A673 (cell line): ENCODE results near the gene PTTG2. TPM values are rescaled to one million over a fixed set of nuclear protein-coding genes. Genes with fewer than 3 reads are reported as not detected.

Source experiments
- BruUV-seq: library from RNA; stranded (reverse); fragments of 400-500 nt; replicated peaks from 2 replicates; lab custom pipeline; 2021; lab: Mats Ljungman, UMichigan
- CTCF ChIA-PET: fragments of 300-600 bp; sonication (Branson Sonifier 250); formaldehyde crosslinking; loops from one replicate; lab custom pipeline; 2022; ENCODE audit warnings: antibody characterized with exemption; lab: Charles Lee
- POLR2A ChIA-PET: fragments of 300-600 bp; sonication (Branson Sonifier 250); formaldehyde crosslinking; loops from one replicate; lab custom pipeline; 2022; ENCODE audit warnings: antibody characterized with exemption; ENCODE audit not compliant: low non-redundant PET; lab: Charles Lee
- DNase-seq: peaks from one replicate; pipeline ENCODE4 v3.0.0-alpha.2; 2015; ENCODE audit warnings: low spot score
- H3K27ac ChIP-seq: fragments of 200-600 bp; sonication (generic); 2 replicates; pipeline ENCODE4 v1.5.1; 2016; ENCODE audit warnings: mixed run types, low read depth, mild to moderate bottlenecking, mixed read lengths, antibody characterized with exemption, low read length; ENCODE audit not compliant: poor library complexity, severe bottlenecking
- H3K27me3 ChIP-seq: fragments of 200-600 bp; sonication (generic); replicated peaks from 2 replicates; pipeline ENCODE4 v1.6.1; 2017; ENCODE audit warnings: mixed run types, low read depth, mild to moderate bottlenecking, mixed read lengths, antibody characterized with exemption, low read length; ENCODE audit not compliant: insufficient read depth, poor library complexity
- H3K36me3 ChIP-seq: fragments of 200-600 bp; sonication (generic); 2 replicates; pipeline ENCODE4 v1.6.1; 2016; ENCODE audit warnings: mixed run types, mild to moderate bottlenecking, mixed read lengths, antibody characterized with exemption, low read length; ENCODE audit not compliant: insufficient read depth, poor library complexity, severe bottlenecking
- H3K4me1 ChIP-seq: fragments of 200-600 bp; sonication (generic); 2 replicates; pipeline ENCODE4 v1.6.1; 2017; ENCODE audit warnings: mixed run types, mild to moderate bottlenecking, mixed read lengths, antibody characterized with exemption, low read length; ENCODE audit not compliant: insufficient read depth, poor library complexity, severe bottlenecking
- H3K4me3 ChIP-seq: fragments of 200-600 bp; sonication (generic); 2 replicates; pipeline ENCODE4 v1.5.1; 2016; ENCODE audit warnings: low read depth, mixed run types, mild to moderate bottlenecking, mixed read lengths, low read length; ENCODE audit not compliant: poor library complexity, severe bottlenecking
- H3K9me3 ChIP-seq: fragments of 200-600 bp; sonication (generic); 2 replicates; pipeline ENCODE4 v1.6.1; 2016; ENCODE audit warnings: mixed run types, low read depth, mild to moderate bottlenecking, mixed read lengths, antibody characterized with exemption, low read length; ENCODE audit not compliant: poor library complexity, severe bottlenecking
- EZH2 ChIP-seq: fragments of 200-600 bp; sonication (generic); IDR thresholded peaks from 2 replicates; pipeline ENCODE4 v1.6.1; 2017; ENCODE audit warnings: borderline replicate concordance, low read depth, mild to moderate bottlenecking, mixed read lengths, antibody characterized with exemption, low read length; ENCODE audit not compliant: poor library complexity, severe bottlenecking
- intact Hi-C: fragments of 100-400 bp; cut with micrococcal nuclease; formaldehyde crosslinking; loops from one replicate; pipeline ENCODE4 v1.10.0; 2022; ENCODE audit not compliant: unreplicated experiment
- total RNA-seq: library from RNA; stranded (reverse); gene quantifications from 2 replicates; pipeline ENCODE4 v1.2.3, GENCODE V29; 2021
- TF ChIP-seq, protein P1 (sequence below): fragments of 300-800, 200-600 bp; sonication (generic); conservative IDR thresholded peaks from 2 replicates; pipeline ENCODE4 v1.5.1; 2017; ENCODE audit warnings: low read depth, mild to moderate bottlenecking, antibody characterized with exemption, low read length, moderate library complexity, mixed read lengths

Gene PTTG2
- total RNA-seq, 1 experiment from 2014 or later, result not detected

DNA sequence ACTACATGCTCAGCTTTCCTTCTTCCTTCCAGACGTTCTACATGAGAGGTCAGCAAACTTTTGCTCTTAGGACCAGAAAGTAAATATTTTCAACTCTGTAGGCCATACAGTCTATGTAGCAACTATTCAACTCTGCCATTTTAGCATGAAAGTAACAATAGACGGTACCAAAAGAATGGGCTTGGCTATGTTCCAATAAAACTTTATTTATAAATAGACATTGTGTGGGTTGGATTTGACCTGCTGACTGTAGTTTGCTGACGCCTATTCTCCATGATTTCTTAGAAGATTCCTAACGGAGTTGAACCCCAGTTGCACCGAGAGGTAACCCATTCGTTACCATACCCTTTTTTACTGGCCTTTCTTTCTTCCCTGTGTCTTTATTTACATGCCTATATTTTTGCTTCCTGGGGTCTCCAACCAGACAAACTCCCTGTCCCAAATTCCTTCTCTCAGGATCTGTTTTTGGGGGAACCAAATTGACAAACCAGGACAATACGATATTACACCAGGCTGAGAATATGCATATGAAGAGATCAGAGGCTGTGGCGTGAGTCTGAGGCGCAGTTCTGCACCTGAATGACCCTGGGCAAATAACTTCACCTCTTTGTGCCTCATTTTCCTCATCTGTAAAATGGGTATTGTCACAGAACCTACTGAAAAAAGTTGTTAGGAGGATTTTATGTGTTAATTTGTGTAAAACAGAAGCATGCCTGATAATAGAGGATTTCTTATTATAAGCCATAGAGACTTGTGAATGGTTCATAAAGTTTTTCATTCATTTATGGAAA is 10.4 kb upstream of the PTTG2 start:
- Histone ChIP-seq H3K4me1 (no peaks in the 10 kb centered on the region), H3K4me3 (no peak overlapping the region), H3K27ac (no peak overlapping the region), H3K36me3 (no peaks in the 10 kb centered on the region), H3K9me3 (no peaks in the 10 kb centered on the region), H3K27me3 (no peaks in the 10 kb centered on the region)
- DNase-seq, result no peak
- no TSS peak for BruUV-seq
- TF ChIP-seq EZH2, result no peak
- TF ChIP-seq, protein P1, sequence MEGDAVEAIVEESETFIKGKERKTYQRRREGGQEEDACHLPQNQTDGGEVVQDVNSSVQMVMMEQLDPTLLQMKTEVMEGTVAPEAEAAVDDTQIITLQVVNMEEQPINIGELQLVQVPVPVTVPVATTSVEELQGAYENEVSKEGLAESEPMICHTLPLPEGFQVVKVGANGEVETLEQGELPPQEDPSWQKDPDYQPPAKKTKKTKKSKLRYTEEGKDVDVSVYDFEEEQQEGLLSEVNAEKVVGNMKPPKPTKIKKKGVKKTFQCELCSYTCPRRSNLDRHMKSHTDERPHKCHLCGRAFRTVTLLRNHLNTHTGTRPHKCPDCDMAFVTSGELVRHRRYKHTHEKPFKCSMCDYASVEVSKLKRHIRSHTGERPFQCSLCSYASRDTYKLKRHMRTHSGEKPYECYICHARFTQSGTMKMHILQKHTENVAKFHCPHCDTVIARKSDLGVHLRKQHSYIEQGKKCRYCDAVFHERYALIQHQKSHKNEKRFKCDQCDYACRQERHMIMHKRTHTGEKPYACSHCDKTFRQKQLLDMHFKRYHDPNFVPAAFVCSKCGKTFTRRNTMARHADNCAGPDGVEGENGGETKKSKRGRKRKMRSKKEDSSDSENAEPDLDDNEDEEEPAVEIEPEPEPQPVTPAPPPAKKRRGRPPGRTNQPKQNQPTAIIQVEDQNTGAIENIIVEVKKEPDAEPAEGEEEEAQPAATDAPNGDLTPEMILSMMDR, result no peak
- ChIA-PET CTCF (no interaction called here), POLR2A (no interaction called here)
- intact Hi-C loops, result no loop called here

DNA sequence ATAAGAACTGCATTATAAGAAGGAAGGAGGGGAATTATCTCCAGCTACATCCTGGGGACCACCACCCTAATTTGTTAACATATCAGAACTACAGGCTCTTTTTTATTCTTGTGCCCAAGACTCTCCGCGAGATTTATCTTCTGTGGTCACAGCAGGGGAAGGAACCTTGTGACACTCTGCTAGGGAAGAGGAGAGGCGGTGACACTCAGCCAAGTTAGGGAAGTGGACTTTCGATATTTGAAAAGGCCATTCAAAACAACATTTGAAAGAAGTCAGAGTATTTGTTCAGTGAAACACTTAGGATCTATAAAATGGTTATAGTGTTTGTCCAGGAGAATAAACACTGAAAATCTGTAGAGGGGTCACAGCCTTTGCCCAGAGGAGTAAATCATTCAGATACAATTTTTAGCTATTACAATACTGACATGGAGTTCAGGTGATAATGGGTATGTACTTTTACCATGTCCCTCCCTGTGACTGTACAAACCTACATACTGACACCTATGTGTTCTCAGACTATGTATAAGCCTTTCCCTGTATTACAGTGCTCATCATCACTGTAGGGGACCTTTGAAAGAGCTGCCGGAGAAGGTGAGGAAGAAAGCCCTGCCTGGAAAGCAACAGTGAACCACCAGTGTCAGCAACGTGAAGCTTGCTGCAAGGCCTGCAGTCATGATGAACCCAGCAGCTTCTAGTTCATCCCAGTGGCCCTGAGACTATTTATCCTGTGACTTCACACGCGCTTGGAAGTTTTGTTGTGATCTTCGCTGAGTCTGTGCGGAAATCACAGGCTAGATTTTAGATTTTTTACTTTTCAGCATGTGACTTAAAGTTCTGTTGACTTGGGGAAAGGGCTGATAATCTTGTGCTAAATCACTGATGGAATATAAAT is 8.5 kb upstream of the PTTG2 start:
- H3K36me3 ChIP-seq, result no peaks in the 10 kb centered on the region
- intact Hi-C loops, result no loop called here
- H3K27ac ChIP-seq, result no peak overlapping the region
- ChIA-PET CTCF (no interaction called here), POLR2A (interaction anchor here (0.5 kb wide), 1 partner anchor 559 kb away, joined by 4 read pairs; no protein-coding TSS in a partner anchor)
- BruUV-seq, result no TSS peak
- no peaks in the 10 kb centered on the region for H3K27me3 ChIP-seq
- H3K9me3 ChIP-seq, result no peaks in the 10 kb centered on the region
- TF ChIP-seq, protein P1, result no peak
- no peak for TF ChIP-seq EZH2
- DNase-seq, result no peak
- no peak overlapping the region for H3K4me3 ChIP-seq
- H3K4me1 ChIP-seq, result no peaks in the 10 kb centered on the region

GRCh38 chr4:37953156-37953555 is 7.0 kb upstream of the PTTG2 start:
- Histone ChIP-seq H3K4me1 (no peaks in the 10 kb centered on the region), H3K4me3 (no peak overlapping the region), H3K27me3 (no peaks in the 10 kb centered on the region), H3K36me3 (no peaks in the 10 kb centered on the region), H3K9me3 (no peaks in the 10 kb centered on the region), H3K27ac (no peak overlapping the region)
- CTCF ChIA-PET, result no interaction called here
- BruUV-seq, result no TSS peak
- TF ChIP-seq, protein P1, result no peak
- TF ChIP-seq EZH2, result no peak
- POLR2A ChIA-PET, result no interaction called here
- intact Hi-C loops, result no loop called here
- DNase-seq, result no peak
